H1 (cell line): ENCODE data around the gene PRAMEF12. TPM values are rescaled to one million over a fixed set of nuclear protein-coding genes. Genes with fewer than 3 reads are reported as not detected.

ENCODE experiments used
- CBX8 ChIP-seq: fragments of 300-800, 300-1000 bp; sonication (generic); IDR thresholded peaks from 2 replicates; pipeline ENCODE4 v1.7.1; 2016; ENCODE audit warnings: low read depth, low read length, borderline replicate concordance
- CREB1 ChIP-seq: IDR thresholded peaks from 2 replicates; pipeline ENCODE4 v1.6.1; 2012; ENCODE audit warnings: inconsistent platforms
- CTBP2 ChIP-seq: IDR thresholded peaks from 2 replicates; pipeline ENCODE4 v1.7.0; 2011; ENCODE audit warnings: borderline replicate concordance, mild to moderate bottlenecking, moderate library complexity, mixed read lengths, low read length; ENCODE audit not compliant: insufficient read depth, insufficient read length
- GTF2F1 ChIP-seq: IDR thresholded peaks from 2 replicates; pipeline ENCODE4 v1.6.1; 2012; ENCODE audit warnings: low read depth, low read length, improper control_type of control experiment, borderline replicate concordance
- NANOG ChIP-seq: IDR thresholded peaks from 2 replicates; pipeline ENCODE4 v1.6.1; 2011; ENCODE audit warnings: low read length, low read depth, mild to moderate bottlenecking, inconsistent platforms; ENCODE audit not compliant: insufficient read depth, poor library complexity, severe bottlenecking
- NRF1 ChIP-seq: IDR thresholded peaks from 2 replicates; pipeline ENCODE4 v1.6.1; 2011; ENCODE audit warnings: mild to moderate bottlenecking, low read depth, low read length, improper control_type of control experiment
- PHF8 ChIP-seq: fragments of 200-600 bp; sonication (generic); conservative IDR thresholded peaks from 2 replicates; pipeline ENCODE4 v1.7.1; 2012; ENCODE audit warnings: low read depth, mild to moderate bottlenecking, inconsistent platforms, low read length, moderate library complexity
- POLR2A ChIP-seq, 2 experiments: IDR thresholded peaks; 1 replicate in 1 of 2; 2 replicates in 1 of 2; pipeline ENCODE4 v1.6.1; 2011; ENCODE audit warnings: low read depth in 2 of 2, low read length in 2 of 2, mild to moderate bottlenecking in 2 of 2; ENCODE audit errors: control extremely low read depth in 1 of 2
- SIX5 ChIP-seq: IDR thresholded peaks from 2 replicates; pipeline ENCODE4 v1.6.1; 2011; ENCODE audit warnings: mild to moderate bottlenecking, low read depth, low read length
- YY1 ChIP-seq: IDR thresholded peaks from 2 replicates; pipeline ENCODE4 v1.6.1; 2011; ENCODE audit warnings: low read depth, mild to moderate bottlenecking, low read length
- ZNF274 ChIP-seq: IDR thresholded peaks from 2 replicates; pipeline ENCODE4 v1.7.0; 2012; ENCODE audit warnings: low read length, borderline replicate concordance; ENCODE audit errors: extremely low read depth
- polyA plus RNA-seq, 7 experiments: library from polyadenylated mRNA; depleted of rRNA in 3 of 7; stranded (reverse) in 5 of 7; unstranded in 2 of 7; fragments of >200 nt in 5 of 7; fragments of 200-250 nt in 2 of 7; gene quantifications; 1 replicate in 5 of 7; 2 replicates in 1 of 7; 4 replicates in 1 of 7; pipeline versions ENCODE4 v1.2.1 to v1.2.3, GENCODE V29; 2011 to 2013; ENCODE audit warnings: missing spikeins in 2 of 7, mixed read lengths in 2 of 7
- total RNA-seq: library from RNA; stranded (reverse); fragmentation: NEBNext Ultra II Directional; extraction: Animal tissue kit (Norgen Biotek cat#: 25700); gene quantifications from 2 replicates; pipeline ENCODE4 v1.2.1, GENCODE V29; 2021
- TF ChIP-seq, protein P1 (sequence below): fragments of 300-600 bp; sonication (generic); IDR thresholded peaks from 2 replicates; pipeline ENCODE4 v1.7.1; 2012; ENCODE audit warnings: low read length, moderate library complexity, mild to moderate bottlenecking, inconsistent platforms; ENCODE audit not compliant: insufficient replicate concordance

The PRAMEF12 gene
- total and polyA plus RNA-seq, 2 of the 8 experiments (the other 6 are each of a cell fraction or from before 2014, with no cell fraction given), result not detected

DNA sequence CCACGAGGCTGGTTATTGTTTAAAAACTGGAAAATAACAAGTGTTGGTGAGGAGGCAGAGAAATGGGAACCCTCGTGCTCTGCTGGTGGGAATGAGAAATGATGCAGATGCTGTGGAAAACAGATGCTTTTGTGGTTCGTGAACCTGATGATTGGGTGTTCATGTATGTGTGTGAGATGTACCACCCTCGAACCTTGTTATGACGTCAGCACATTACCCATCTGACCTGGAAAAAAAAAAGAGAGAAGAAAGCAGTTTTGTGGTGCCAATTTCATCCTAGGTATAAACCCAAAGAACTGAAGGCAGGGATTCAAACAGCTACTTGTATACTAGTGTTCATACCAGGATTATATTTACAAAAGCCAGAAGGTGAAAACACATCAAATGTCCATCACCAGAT, 33.9 kb upstream of the PRAMEF12 start (continued):
- TF ChIP-seq, protein P1, sequence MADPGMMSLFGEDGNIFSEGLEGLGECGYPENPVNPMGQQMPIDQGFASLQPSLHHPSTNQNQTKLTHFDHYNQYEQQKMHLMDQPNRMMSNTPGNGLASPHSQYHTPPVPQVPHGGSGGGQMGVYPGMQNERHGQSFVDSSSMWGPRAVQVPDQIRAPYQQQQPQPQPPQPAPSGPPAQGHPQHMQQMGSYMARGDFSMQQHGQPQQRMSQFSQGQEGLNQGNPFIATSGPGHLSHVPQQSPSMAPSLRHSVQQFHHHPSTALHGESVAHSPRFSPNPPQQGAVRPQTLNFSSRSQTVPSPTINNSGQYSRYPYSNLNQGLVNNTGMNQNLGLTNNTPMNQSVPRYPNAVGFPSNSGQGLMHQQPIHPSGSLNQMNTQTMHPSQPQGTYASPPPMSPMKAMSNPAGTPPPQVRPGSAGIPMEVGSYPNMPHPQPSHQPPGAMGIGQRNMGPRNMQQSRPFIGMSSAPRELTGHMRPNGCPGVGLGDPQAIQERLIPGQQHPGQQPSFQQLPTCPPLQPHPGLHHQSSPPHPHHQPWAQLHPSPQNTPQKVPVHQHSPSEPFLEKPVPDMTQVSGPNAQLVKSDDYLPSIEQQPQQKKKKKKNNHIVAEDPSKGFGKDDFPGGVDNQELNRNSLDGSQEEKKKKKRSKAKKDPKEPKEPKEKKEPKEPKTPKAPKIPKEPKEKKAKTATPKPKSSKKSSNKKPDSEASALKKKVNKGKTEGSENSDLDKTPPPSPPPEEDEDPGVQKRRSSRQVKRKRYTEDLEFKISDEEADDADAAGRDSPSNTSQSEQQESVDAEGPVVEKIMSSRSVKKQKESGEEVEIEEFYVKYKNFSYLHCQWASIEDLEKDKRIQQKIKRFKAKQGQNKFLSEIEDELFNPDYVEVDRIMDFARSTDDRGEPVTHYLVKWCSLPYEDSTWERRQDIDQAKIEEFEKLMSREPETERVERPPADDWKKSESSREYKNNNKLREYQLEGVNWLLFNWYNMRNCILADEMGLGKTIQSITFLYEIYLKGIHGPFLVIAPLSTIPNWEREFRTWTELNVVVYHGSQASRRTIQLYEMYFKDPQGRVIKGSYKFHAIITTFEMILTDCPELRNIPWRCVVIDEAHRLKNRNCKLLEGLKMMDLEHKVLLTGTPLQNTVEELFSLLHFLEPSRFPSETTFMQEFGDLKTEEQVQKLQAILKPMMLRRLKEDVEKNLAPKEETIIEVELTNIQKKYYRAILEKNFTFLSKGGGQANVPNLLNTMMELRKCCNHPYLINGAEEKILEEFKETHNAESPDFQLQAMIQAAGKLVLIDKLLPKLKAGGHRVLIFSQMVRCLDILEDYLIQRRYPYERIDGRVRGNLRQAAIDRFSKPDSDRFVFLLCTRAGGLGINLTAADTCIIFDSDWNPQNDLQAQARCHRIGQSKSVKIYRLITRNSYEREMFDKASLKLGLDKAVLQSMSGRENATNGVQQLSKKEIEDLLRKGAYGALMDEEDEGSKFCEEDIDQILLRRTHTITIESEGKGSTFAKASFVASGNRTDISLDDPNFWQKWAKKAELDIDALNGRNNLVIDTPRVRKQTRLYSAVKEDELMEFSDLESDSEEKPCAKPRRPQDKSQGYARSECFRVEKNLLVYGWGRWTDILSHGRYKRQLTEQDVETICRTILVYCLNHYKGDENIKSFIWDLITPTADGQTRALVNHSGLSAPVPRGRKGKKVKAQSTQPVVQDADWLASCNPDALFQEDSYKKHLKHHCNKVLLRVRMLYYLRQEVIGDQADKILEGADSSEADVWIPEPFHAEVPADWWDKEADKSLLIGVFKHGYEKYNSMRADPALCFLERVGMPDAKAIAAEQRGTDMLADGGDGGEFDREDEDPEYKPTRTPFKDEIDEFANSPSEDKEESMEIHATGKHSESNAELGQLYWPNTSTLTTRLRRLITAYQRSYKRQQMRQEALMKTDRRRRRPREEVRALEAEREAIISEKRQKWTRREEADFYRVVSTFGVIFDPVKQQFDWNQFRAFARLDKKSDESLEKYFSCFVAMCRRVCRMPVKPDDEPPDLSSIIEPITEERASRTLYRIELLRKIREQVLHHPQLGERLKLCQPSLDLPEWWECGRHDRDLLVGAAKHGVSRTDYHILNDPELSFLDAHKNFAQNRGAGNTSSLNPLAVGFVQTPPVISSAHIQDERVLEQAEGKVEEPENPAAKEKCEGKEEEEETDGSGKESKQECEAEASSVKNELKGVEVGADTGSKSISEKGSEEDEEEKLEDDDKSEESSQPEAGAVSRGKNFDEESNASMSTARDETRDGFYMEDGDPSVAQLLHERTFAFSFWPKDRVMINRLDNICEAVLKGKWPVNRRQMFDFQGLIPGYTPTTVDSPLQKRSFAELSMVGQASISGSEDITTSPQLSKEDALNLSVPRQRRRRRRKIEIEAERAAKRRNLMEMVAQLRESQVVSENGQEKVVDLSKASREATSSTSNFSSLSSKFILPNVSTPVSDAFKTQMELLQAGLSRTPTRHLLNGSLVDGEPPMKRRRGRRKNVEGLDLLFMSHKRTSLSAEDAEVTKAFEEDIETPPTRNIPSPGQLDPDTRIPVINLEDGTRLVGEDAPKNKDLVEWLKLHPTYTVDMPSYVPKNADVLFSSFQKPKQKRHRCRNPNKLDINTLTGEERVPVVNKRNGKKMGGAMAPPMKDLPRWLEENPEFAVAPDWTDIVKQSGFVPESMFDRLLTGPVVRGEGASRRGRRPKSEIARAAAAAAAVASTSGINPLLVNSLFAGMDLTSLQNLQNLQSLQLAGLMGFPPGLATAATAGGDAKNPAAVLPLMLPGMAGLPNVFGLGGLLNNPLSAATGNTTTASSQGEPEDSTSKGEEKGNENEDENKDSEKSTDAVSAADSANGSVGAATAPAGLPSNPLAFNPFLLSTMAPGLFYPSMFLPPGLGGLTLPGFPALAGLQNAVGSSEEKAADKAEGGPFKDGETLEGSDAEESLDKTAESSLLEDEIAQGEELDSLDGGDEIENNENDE, result no peak
- TF ChIP-seq CBX8 (no peak), GTF2F1 (no peak), NANOG (no peak), SIX5 (no peak), CREB1 (no peak), POLR2A (IDR thresholded peaks at IDR 0.05; ENCODE audit: control extremely low read depth in 1 of 2, low read depth in 2 of 2, low read length in 2 of 2) (no peak), NRF1 (no peak), YY1 (no peak), ZNF274 (no peak), PHF8 (no peak), CTBP2 (no peak)
